H9 (cell line): ENCODE measurements around the gene RXFP3. TPM values are rescaled to one million over a fixed set of nuclear protein-coding genes. Genes with fewer than 3 reads are reported as not detected.

Experiments used
- DNase-seq: peaks from one replicate; pipeline ENCODE4 v3.0.0-alpha.2; 2017
- H2AFZ ChIP-seq: one replicate; pipeline ENCODE4 v1.6.1; 2013; ENCODE audit warnings: mild to moderate bottlenecking, low read length, control low read depth, moderate library complexity
- H2AK5ac ChIP-seq: 2 replicates; pipeline ENCODE4 v1.6.1; 2013; ENCODE audit warnings: low read length, control low read depth, mixed read lengths; ENCODE audit not compliant: insufficient read length
- H2BK120ac ChIP-seq: one replicate; pipeline ENCODE4 v1.6.1; 2013; ENCODE audit warnings: low read depth, mild to moderate bottlenecking, low read length, control low read depth, inconsistent platforms; ENCODE audit not compliant: poor library complexity, severe bottlenecking
- H2BK12ac ChIP-seq: 2 replicates; pipeline ENCODE4 v1.6.1; 2013; ENCODE audit warnings: low read length, control low read depth, mixed read lengths, low read depth; ENCODE audit not compliant: insufficient read length
- H2BK15ac ChIP-seq: 2 replicates; pipeline ENCODE4 v1.6.1; 2013; ENCODE audit warnings: low read depth, low read length, control low read depth
- H2BK20ac ChIP-seq: one replicate; pipeline ENCODE4 v1.6.1; 2013; ENCODE audit warnings: low read depth, mild to moderate bottlenecking, low read length, control low read depth, inconsistent platforms; ENCODE audit not compliant: poor library complexity, severe bottlenecking
- H2BK5ac ChIP-seq: 2 replicates; pipeline ENCODE4 v1.6.1; 2013; ENCODE audit warnings: low read length, control low read depth, mixed read lengths; ENCODE audit not compliant: insufficient read length
- H3K14ac ChIP-seq: 2 replicates; pipeline ENCODE4 v1.6.1; 2013; ENCODE audit warnings: low read length, control low read depth; ENCODE audit not compliant: insufficient read depth
- H3K18ac ChIP-seq: 2 replicates; pipeline ENCODE4 v1.6.1; 2013; ENCODE audit warnings: low read depth, mild to moderate bottlenecking, mixed read lengths, low read length, control low read depth; ENCODE audit not compliant: insufficient read length
- H3K23ac ChIP-seq: 2 replicates; pipeline ENCODE4 v1.6.1; 2013; ENCODE audit warnings: low read length, control low read depth, mixed read lengths, low read depth; ENCODE audit not compliant: insufficient read length
- H3K23me2 ChIP-seq: 2 replicates; pipeline ENCODE4 v1.6.1; 2013; ENCODE audit warnings: low read depth, mild to moderate bottlenecking, mixed read lengths, low read length, control low read depth; ENCODE audit not compliant: insufficient read length, poor library complexity, severe bottlenecking
- H3K27ac ChIP-seq: 2 replicates; pipeline ENCODE4 v1.5.1; 2013; ENCODE audit warnings: low read length, control low read depth, mixed read lengths, low read depth; ENCODE audit not compliant: insufficient read length
- H3K27me3 ChIP-seq: 2 replicates; pipeline ENCODE4 v1.6.1; 2013; ENCODE audit warnings: low read length, control low read depth, inconsistent platforms; ENCODE audit not compliant: insufficient read depth
- H3K4ac ChIP-seq: 2 replicates; pipeline ENCODE4 v1.6.1; 2013; ENCODE audit warnings: low read depth, mild to moderate bottlenecking, control low read depth, inconsistent platforms, low read length, moderate library complexity
- H3K4me1 ChIP-seq: 2 replicates; pipeline ENCODE4 v1.6.1; 2013; ENCODE audit warnings: low read length, control low read depth, inconsistent platforms; ENCODE audit not compliant: insufficient read depth
- H3K4me2 ChIP-seq: 2 replicates; pipeline ENCODE4 v1.6.1; 2013; ENCODE audit warnings: low read length, control low read depth, mixed read lengths; ENCODE audit not compliant: insufficient read length, insufficient read depth
- H3K56ac ChIP-seq: 2 replicates; pipeline ENCODE4 v1.6.1; 2013; ENCODE audit warnings: low read depth, mild to moderate bottlenecking, mixed read lengths, low read length, control low read depth; ENCODE audit not compliant: insufficient read length
- H3K79me1 ChIP-seq: 2 replicates; pipeline ENCODE4 v1.6.1; 2013; ENCODE audit warnings: low read depth, mild to moderate bottlenecking, moderate library complexity, low read length, control low read depth, inconsistent platforms; ENCODE audit not compliant: insufficient read depth, poor library complexity, severe bottlenecking
- H3K79me2 ChIP-seq: 2 replicates; pipeline ENCODE4 v1.6.1; 2013; ENCODE audit warnings: low read length, control low read depth, inconsistent platforms; ENCODE audit not compliant: insufficient read depth
- H3K9ac ChIP-seq: 2 replicates; pipeline ENCODE4 v1.6.1; 2013; ENCODE audit warnings: low read length, control low read depth, mixed read lengths; ENCODE audit not compliant: insufficient read length; ENCODE audit errors: extremely low read depth
- H3K9me3 ChIP-seq: one replicate; pipeline ENCODE4 v1.6.1; 2013; ENCODE audit warnings: low read depth, low read length, inconsistent platforms; ENCODE audit not compliant: control insufficient read depth
- H3T11ph ChIP-seq: one replicate; pipeline ENCODE4 v1.6.1; 2013; ENCODE audit warnings: mild to moderate bottlenecking, low read length, control low read depth, inconsistent platforms
- H4K20me1 ChIP-seq: one replicate; pipeline ENCODE4 v1.6.1; 2013; ENCODE audit not compliant: control insufficient read depth, insufficient read length, insufficient read depth
- H4K5ac ChIP-seq: 2 replicates; pipeline ENCODE4 v1.6.1; 2013; ENCODE audit warnings: low read depth, mild to moderate bottlenecking, mixed read lengths, low read length, control low read depth; ENCODE audit not compliant: insufficient read length
- H4K8ac ChIP-seq: replicated peaks from 2 replicates; pipeline ENCODE4 v1.6.1; 2013; ENCODE audit warnings: low read length, control low read depth, mixed read lengths, low read depth; ENCODE audit not compliant: insufficient read length
- H4K91ac ChIP-seq: 2 replicates; pipeline ENCODE4 v1.6.1; 2013; ENCODE audit warnings: low read depth, mild to moderate bottlenecking, moderate library complexity, mixed read lengths, low read length, control low read depth; ENCODE audit not compliant: insufficient read length
- H3K27ac Mint-ChIP-seq, 3 experiments: 2 replicates in 2 of 3; 3 replicates in 1 of 3; pipeline ENCODE4 v1.8.0; 2020 to 2021; ENCODE audit warnings: mixed read lengths in 3 of 3, mild to moderate bottlenecking in 1 of 3, moderate library complexity in 1 of 3
- H3K27me3 Mint-ChIP-seq: 2 replicates; pipeline ENCODE4 v1.8.0; 2021; ENCODE audit warnings: low read depth, mild to moderate bottlenecking, moderate library complexity, mixed read lengths
- H3K36me3 Mint-ChIP-seq, 3 experiments: 2 replicates in 2 of 3; 3 replicates in 1 of 3; pipeline ENCODE4 v1.8.0; 2020 to 2021; ENCODE audit warnings: low read depth in 3 of 3, mixed read lengths in 3 of 3; ENCODE audit not compliant: insufficient read depth in 1 of 3
- H3K4me1 Mint-ChIP-seq, 2 experiments: 2 replicates each; pipeline ENCODE4 v1.8.0; 2020; ENCODE audit warnings: mixed read lengths in 2 of 2
- H3K4me3 Mint-ChIP-seq, 2 experiments: 2 replicates in 1 of 2; 3 replicates in 1 of 2; pipeline ENCODE4 v1.8.0; 2020 to 2021; ENCODE audit warnings: mild to moderate bottlenecking in 2 of 2, mixed read lengths in 2 of 2, moderate library complexity in 1 of 2
- H3K9me3 Mint-ChIP-seq, 2 experiments: 2 replicates in 1 of 2; 3 replicates in 1 of 2; pipeline ENCODE4 v1.8.0; 2020; ENCODE audit warnings: mild to moderate bottlenecking in 2 of 2, mixed read lengths in 2 of 2, moderate library complexity in 1 of 2
- CTCF ChIP-seq: fragments of 200-600 bp; sonication (generic); conservative IDR thresholded peaks from 3 replicates; pipeline ENCODE4 v1.8.0; 2021; ENCODE audit warnings: antibody characterized with exemption, mild to moderate bottlenecking
- whole genome bisulfite sequencing: extraction: QIAGEN DNeasy Blood & Tissue Kit; methylation state at CpG from one replicate; pipeline ENCODE4 v1.1.7; 2013; ENCODE audit warnings: missing lambda C conversion rate, low lambda C conversion rate, mixed read lengths; ENCODE audit not compliant: insufficient read length; ENCODE audit errors: extremely low coverage; 5-methylcytosine and 5-hydroxymethylcytosine counted together
- total RNA-seq: library from RNA; stranded (reverse); gene quantifications from 2 replicates; pipeline ENCODE4 v1.2.1, GENCODE V29; 2021

Gene RXFP3
- total RNA-seq, 1 experiment from 2014 or later: not detected

GRCh38 chr5:33981408-33982162 lies 45.4 kb downstream of the RXFP3 start:
- H3K14ac ChIP-seq: no peak overlapping the region
- no peak overlapping the region for H2AFZ ChIP-seq
- no peak overlapping the region for H4K8ac ChIP-seq
- Mint-ChIP-seq H3K36me3 (peaks cover 0 to 3% (median 0%) of the 10 kb centered on the region in 3 experiments; a peak in 1 of 7 replicates), H3K27me3 (no peaks in the 10 kb centered on the region), H3K4me1 (peaks cover 32 to 39% of the 10 kb centered on the region in 2 experiments), H3K9me3 (no peaks in the 10 kb centered on the region), H3K27ac (no peak overlapping the region), H3K4me3 (no peak overlapping the region)
- no peak overlapping the region for H3K56ac ChIP-seq
- H3K18ac ChIP-seq: no peak overlapping the region
- no peak overlapping the region for H3K4ac ChIP-seq
- no peaks in the 10 kb centered on the region for H3K79me1 ChIP-seq
- H2BK15ac ChIP-seq: no peak overlapping the region
- no peak overlapping the region for H2AK5ac ChIP-seq
- peaks cover 8% of the 10 kb centered on the region; the same call in 1 of the 2 replicates for H3K4me1 ChIP-seq
- H3K27ac ChIP-seq: no peak overlapping the region
- no peak for DNase-seq
- no peak overlapping the region for H4K91ac ChIP-seq
- no CpG with 5 or more reads among the region's 8 CpGs for WGBS
- H3K79me2 ChIP-seq: no peaks in the 10 kb centered on the region
- no peak overlapping the region for H2BK12ac ChIP-seq
- no peak for TF ChIP-seq CTCF
- H4K20me1 ChIP-seq: no peaks in the 10 kb centered on the region
- H4K5ac ChIP-seq: no peak overlapping the region
- H3K4me2 ChIP-seq: no peak overlapping the region
- H3K23ac ChIP-seq: no peak overlapping the region
- H3K9me3 ChIP-seq: peaks cover 8% of the 10 kb centered on the region
- H2BK120ac ChIP-seq: no peak overlapping the region
- no peak overlapping the region for H2BK5ac ChIP-seq
- H3K23me2 ChIP-seq: no peaks in the 10 kb centered on the region
- no peak overlapping the region for H2BK20ac ChIP-seq
- H3K27me3 ChIP-seq: no peaks in the 10 kb centered on the region
- H3K9ac ChIP-seq: no peak overlapping the region
- no peak overlapping the region for H3T11ph ChIP-seq
